Measurements from ENCODE around the gene VRK1.

Gene VRK1

GRCh38 chr14:96826818-96827217, 29.6 kb downstream of the VRK1 start:
- no peak for DNase-seq (ENCODE audit: low read depth in 3 of 3)

GRCh38 chr14:96827290-96827689, 30.1 kb downstream of the VRK1 start:
- DNase-seq (ENCODE audit: low read depth in 3 of 3), result no peak

- DNase-seq (ENCODE audit: low read depth in 3 of 3), result no peak
Observed at GRCh38 chr14:96829791-96830190, 32.6 kb downstream of the VRK1 start.

- DNase-seq (ENCODE audit: low read depth in 3 of 3), result no peak
Observed at GRCh38 chr14:96830946-96831345, 33.8 kb downstream of the VRK1 start.

GRCh38 chr14:96832351-96832750, 35.2 kb downstream of the VRK1 start:
- DNase-seq (ENCODE audit: low read depth in 3 of 3), result no peak

GRCh38 chr14:96838449-96838848, 41.3 kb downstream of the VRK1 start:
- no peak for DNase-seq (ENCODE audit: low read depth in 3 of 3)

GRCh38 chr14:96839251-96839650, 42.1 kb downstream of the VRK1 start:
- no peak for DNase-seq (ENCODE audit: low read depth in 3 of 3)

- no peak for DNase-seq (ENCODE audit: low read depth in 3 of 3)
Observed at GRCh38 chr14:96843137-96843536, 46.0 kb downstream of the VRK1 start.

- DNase-seq (ENCODE audit: low read depth in 3 of 3), result no peak
Observed at GRCh38 chr14:96844857-96845570, 47.8 kb downstream of the VRK1 start.

- DNase-seq (ENCODE audit: low read depth in 3 of 3), result no peak
Observed at GRCh38 chr14:96847451-96847850, 50.3 kb downstream of the VRK1 start.

GRCh38 chr14:96848011-96848410, 50.8 kb downstream of the VRK1 start:
- no peak for DNase-seq (ENCODE audit: low read depth in 3 of 3)

- no peak for DNase-seq (ENCODE audit: low read depth in 3 of 3)
Observed at GRCh38 chr14:96849733-96850132, 52.6 kb downstream of the VRK1 start.

GRCh38 chr14:96851694-96852381, 54.7 kb downstream of the VRK1 start:
- DNase-seq (ENCODE audit: low read depth in 3 of 3), result no peak

GRCh38 chr14:96852823-96853422, 55.7 kb downstream of the VRK1 start:
- no peak for DNase-seq (ENCODE audit: low read depth in 3 of 3)

GRCh38 chr14:96858643-96859042, 61.5 kb downstream of the VRK1 start:
- DNase-seq (ENCODE audit: low read depth in 3 of 3), result no peak

GRCh38 chr14:96861568-96862310, 64.6 kb downstream of the VRK1 start:
- DNase-seq (ENCODE audit: low read depth in 3 of 3), result no peak

GRCh38 chr14:96863327-96863985, 66.3 kb downstream of the VRK1 start:
- no peak for DNase-seq (ENCODE audit: low read depth in 3 of 3)

GRCh38 chr14:96863986-96864330, 66.8 kb downstream of the VRK1 start:
- no peak for DNase-seq (ENCODE audit: low read depth in 3 of 3)

- DNase-seq (ENCODE audit: low read depth in 3 of 3), result no peak
Observed at GRCh38 chr14:96867634-96868033, 70.5 kb downstream of the VRK1 start.

- no peak for DNase-seq (ENCODE audit: low read depth in 3 of 3)
Observed at GRCh38 chr14:96874127-96874526, 76.9 kb downstream of the VRK1 start.

- DNase-seq (ENCODE audit: low read depth in 3 of 3), result no peak
Observed at GRCh38 chr14:96876747-96877146, 79.6 kb downstream of the VRK1 start.

- DNase-seq (ENCODE audit: low read depth in 3 of 3), result no peak
Observed at GRCh38 chr14:96881713-96882112, 84.5 kb downstream of the VRK1 start.
